Right renal cortex interstitium (tissue), 3 donors: Measurements from ENCODE around the gene IKZF1. TPM values are rescaled to one million over a fixed set of nuclear protein-coding genes. Genes with fewer than 3 reads are reported as not detected.

Experiments used
- DNase-seq, 3 donors: peaks; one replicate each; pipeline ENCODE4 v3.0.0-alpha.2; 2013; ENCODE audit warnings: low read depth in 3 of 3, low spot score in 2 of 3
- polyA plus RNA-seq, 3 donors: library from polyadenylated mRNA; unstranded; fragments of 120-200 nt; gene quantifications; one replicate each; pipeline ENCODE4 v1.2.1, GENCODE V29; 2013; ENCODE audit not compliant: insufficient read length in 3 of 3

The IKZF1 gene
- 1 to 10 TPM; 1.2 to 1.8 (median 1.2) TPM for polyA plus RNA-seq

DNA sequence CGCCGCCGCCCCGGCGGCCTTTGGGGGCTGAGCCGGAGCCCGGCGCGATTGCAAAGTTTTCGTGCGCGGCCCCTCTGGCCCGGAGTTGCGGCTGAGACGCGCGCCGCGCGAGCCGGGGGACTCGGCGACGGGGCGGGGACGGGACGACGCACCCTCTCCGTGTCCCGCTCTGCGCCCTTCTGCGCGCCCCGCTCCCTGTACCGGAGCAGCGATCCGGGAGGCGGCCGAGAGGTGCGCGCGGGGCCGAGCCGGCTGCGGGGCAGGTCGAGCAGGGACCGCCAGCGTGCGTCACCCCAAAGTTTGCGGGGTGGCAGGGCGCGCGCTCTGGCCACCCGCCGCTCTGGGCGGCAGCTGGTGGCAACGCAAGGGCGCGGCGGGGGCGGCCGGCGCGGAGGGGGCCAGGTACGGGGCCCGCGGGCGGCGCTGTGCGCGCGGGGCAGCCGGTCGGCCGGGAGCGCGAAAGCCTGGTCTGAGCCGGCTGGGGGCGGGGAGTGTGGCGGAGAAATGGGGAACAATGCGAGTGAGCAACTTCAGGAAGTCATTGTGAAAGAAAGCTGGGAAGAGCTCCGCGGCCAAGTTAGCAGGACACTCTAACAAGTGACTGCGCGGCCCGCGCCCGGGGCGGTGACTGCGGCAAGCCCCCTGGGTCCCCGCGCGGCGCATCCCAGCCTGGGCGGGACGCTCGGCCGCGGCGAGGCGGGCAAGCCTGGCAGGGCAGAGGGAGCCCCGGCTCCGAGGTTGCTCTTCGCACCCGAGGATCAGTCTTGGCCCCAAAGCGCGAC is at the start of gene IKZF1:
Gene IKZF1, plus strand, starts transcription at position 588 of the 782 bp plus-strand sequence. CDS start 14,346 bp downstream, outside the sequence.
- DNase-seq: no peak

DNA sequence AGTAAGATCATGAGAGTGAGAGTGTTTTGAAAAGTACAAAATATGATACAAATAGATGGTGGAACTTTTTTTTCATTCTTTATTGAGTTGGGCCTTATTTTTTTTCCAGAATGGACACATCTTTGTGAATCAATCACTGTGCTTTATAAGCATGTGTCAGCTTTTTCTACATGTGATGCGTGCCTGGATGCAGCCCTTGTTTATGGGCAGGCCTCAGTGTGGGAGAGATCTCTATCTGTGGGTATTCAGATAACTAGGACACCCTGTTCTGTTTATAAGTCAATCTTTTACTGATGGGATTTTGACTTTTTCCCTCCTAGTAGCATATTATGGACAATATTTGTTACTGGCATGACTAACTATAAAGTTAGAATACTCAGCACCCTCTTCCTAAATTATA is 42.9 kb upstream of the IKZF1 start:
- no peak for DNase-seq

DNA sequence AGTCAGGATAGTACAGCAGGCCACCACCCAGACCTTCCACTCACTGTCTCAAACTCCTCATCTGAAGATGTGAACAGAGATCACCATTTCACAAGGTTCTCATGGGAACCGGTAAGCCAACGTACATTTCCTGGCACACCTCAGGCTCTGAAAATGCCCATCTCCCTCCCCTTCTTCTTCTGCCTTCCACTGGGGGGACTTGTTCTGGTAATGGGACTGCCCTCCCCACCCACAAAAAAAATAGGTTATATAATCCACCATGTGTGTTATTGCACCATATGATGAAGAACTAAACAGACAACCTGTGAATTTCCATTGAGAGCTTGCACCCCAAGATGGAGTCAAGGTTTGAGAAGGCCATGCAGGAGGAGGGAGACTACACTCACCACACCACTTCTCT is 42.1 kb upstream of the IKZF1 start:
- DNase-seq: no peak

DNA sequence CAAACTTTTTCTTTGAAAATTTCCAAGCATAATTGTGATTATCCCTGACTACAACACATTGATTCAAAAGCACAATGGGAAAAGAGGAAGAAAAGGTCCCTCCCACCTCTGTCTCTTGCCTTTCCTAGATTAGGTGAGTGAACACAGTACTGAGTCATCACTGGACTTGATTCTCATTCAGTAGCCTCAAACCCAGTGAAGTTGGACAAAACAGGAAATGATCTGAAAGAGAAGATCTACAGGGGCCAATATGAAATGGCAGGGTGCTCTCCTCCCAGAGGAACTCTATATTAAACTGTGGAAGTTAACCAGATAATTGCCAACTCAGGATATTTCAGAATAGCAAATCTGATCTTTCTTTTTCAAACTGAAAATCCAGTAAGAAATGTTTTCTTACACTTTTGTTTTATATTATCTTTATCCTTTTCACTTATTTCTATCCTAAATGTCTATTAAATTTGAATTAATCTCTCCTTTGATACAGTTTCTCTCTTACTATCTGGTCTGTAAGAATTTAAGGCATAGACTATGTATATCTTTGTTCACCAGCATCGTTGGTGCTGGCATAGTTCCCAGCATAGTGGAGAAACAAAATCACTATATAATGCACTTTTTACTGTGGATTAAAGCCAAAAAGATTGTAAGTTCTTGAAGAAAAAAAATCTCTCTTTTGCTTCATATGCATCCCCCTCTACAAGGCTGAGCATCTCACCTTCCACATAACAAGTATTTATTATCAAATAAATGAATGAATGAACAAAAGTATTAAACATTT is 41.4 kb upstream of the IKZF1 start:
- DNase-seq: no peak

DNA sequence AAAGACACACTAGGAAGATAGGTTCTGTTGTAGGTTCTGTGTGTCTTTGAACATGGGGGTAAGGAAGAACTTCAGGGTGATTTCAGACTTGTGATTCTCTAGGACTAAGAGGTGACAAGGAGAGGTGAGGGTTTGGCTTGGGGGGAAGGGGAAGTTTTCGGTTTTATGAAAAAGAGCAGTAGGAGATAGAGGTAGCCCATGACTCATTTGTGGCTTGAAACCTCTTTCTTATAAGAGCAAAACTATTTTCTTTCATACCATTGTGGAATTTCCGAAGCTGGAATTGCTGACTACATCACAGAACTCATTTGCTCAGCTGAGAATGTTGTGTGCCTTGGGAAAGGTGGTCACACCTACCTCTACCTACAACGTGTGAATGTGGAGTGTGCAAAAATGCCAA is 39.6 kb upstream of the IKZF1 start:
- DNase-seq: no peak

DNA sequence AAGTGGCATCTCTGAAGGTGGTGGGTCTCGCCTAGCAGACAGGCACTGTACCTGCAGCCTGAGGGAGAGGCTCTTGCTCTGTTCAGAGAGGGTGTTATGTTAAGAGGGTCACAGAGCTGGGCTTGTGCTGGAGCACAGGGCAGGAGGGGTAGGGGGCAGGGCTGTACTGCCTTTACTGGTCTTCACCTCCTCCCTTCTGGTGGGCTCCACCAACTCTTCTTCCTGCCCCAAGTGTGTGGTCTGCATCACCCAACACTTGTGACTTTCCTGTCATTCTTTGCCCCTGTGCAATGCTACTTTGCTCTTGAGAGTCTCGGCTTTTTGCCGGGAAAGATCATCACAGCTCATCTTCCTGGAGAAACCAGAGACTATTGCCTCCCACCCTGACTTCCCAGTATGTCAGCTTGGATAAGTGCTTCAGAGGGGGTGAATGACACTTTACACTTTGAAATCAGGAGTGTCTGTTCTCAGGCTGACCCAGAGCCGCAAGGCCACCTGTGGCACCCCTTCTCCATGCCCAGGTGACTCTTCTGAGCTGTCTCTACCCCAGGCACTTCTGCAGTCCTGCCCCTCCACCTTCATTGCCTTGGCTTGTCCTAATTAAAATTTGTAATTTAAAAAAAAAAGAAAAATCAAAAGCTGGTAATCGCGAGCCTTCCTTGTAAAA is 38.4 kb upstream of the IKZF1 start:
- no peak for DNase-seq

- no peak for DNase-seq
Measured at GRCh38 chr7:50266635-50267386, 37.7 kb upstream of the IKZF1 start.

DNA sequence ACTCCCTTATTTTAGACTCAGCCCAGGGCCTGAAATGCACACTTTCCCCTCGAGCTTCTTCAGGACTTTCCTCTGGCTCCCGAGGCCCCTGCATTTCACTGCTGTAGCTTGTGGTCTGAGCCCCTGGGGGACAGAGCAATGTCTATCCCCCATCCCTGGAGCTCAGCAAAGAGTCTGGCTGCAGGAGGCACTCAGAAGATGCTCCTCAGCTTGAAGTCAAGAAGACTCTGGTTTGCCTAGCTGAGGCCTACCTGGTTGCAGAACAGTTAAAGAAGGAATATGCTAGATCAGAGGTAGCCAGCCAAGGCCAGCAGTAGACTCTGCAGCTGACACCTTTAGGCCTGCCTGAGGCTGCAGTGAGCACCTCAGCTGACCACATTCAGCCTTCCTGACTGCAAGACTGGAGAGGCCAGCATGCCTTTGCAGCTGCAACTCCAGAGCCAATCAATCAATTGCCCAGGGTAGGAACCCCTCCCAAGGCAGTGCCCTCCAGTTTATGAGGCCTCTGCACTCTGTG is 36.9 kb upstream of the IKZF1 start:
- no peak for DNase-seq

DNA sequence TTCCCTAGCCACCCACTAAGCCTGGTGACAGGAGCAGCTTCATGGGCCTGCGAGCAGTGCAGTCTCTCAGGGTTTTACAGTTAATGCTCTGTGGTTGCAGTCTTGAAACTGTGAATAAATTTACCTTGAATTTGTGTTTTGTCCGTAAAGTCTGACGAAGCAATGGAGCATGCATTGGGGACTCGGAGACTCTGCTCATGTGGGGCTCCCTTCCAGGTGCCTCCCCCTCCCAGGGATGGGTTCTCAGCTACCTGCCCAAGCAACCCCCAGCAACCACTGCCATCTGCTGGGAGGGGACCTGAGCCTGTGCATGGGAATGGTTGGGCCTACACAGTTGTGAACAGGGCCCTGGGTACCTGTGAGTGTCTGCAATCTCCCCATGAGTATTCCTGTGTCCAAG is 36.3 kb upstream of the IKZF1 start:
- DNase-seq: no peak

GRCh38 chr7:50268990-50269389 is 35.5 kb upstream of the IKZF1 start:
- no peak for DNase-seq

- DNase-seq: no peak
Measured at GRCh38 chr7:50270531-50271018, 33.9 kb upstream of the IKZF1 start.

GRCh38 chr7:50272808-50273207 is 31.7 kb upstream of the IKZF1 start:
- DNase-seq: no peak

GRCh38 chr7:50273301-50273700 is 31.2 kb upstream of the IKZF1 start:
- no peak for DNase-seq

GRCh38 chr7:50273870-50274269 is 30.6 kb upstream of the IKZF1 start:
- DNase-seq: no peak

DNA sequence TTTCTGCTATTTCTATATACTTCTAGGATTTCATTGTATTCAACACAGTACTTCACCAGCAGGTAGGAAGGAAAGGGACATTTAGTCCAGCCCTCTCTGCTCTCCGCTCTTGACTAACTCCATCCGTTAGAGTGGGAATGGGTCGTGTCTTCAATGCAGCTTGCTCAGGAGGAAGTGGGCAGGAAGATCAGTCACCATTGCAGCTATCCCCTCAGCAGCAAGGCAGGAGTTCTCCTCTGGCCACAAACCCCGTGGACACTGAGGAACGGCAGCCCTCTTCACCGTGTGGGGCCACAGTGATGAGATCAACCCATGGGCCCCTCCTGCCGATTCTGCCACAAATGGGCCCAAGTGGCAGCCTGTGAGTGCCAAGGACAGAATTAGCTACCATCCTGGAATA is 30.2 kb upstream of the IKZF1 start:
- no peak for DNase-seq

DNA sequence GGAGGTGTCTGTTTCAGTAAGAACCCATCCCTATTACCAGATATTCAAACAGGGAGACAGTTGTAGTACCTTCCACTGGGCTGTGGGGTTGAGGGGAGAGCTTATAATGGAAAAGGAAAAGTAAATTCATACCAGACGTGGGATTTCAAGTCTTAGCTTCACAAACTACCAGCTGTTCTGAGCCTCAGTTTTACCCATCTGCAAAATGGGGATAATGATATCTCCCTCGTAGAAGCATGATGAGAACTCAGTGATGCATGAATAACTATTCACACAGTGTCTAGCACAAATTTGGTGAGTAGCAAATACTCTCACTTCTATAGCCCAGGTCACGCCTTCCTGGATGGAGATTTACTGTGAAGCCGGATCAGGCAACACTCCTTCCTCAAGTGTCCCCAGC is 29.1 kb upstream of the IKZF1 start:
- DNase-seq: no peak

DNA sequence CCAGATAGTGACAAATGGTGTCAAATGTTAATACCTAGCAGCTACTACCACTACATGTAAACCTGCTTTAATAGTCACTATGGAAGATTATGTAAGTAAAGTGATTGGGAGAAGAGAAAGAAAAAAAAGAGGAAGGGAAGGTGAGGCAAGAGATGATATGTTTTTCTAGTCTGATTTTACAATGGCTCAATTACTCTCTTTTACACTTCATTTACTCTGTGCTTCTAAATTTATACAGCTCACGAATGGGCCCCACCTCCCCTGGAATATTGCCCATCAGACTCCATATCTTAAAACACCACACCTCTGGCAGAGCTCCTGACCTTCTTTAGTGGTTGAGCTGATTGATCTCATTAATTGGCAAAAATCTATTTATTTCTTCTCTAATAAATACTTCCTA is 28.0 kb upstream of the IKZF1 start:
- no peak for DNase-seq

DNA sequence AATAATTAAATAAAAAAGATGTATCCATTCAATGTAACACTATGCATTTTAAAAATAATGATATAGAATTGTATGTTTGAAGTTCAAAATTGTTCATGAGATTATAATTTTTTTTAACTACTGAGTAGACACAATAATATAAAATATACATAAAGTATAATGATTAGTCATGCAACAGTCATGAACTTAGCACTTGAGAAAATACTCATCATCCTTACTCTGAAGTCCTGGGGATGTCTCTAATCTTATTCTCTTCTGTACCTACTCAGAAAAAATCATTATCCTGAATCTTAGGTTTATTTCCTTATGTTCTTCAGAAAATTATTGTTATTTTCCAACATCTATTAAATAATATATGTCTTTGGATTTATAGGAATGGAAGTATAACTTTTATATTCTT is 26.4 kb upstream of the IKZF1 start:
- DNase-seq: no peak

- DNase-seq: no peak
Measured at GRCh38 chr7:50281680-50282445, 22.7 kb upstream of the IKZF1 start.
